CD4-positive, alpha-beta T cell (primary cell): Measurements from ENCODE around the gene ASB5. TPM values are rescaled to one million over a fixed set of nuclear protein-coding genes. Genes with fewer than 3 reads are reported as not detected.

ENCODE experiments used
- ATAC-seq: fragments of 200-7000 bp; cut with Tn5 transposase; one replicate; pipeline ENCODE4 v1.10.0; 2022; ENCODE audit warnings: mild to moderate bottlenecking; ENCODE audit not compliant: poor library complexity
- CTCF ChIA-PET: fragments of 350-600 bp; sonication (Branson Sonifier 250); formaldehyde crosslinking; loops from one replicate; lab custom pipeline; 2021; ENCODE audit warnings: antibody characterized with exemption, inconsistent platforms; lab: Charles Lee
- POLR2A ChIA-PET: fragments of 350-600 bp; sonication (Branson Sonifier 250); formaldehyde crosslinking; loops from one replicate; lab custom pipeline; 2021; ENCODE audit warnings: antibody characterized with exemption, inconsistent platforms; lab: Charles Lee
- DNase-seq, 14 experiments: peaks; one replicate each; pipeline ENCODE4 v3.0.0-alpha.2; 2013 to 2020; ENCODE audit warnings: mixed read lengths in 2 of 14
- H3K27ac ChIP-seq, 2 donors: one replicate each; pipeline versions ENCODE4 v1.5.1 to v1.7.0; 2013; ENCODE audit warnings: low read length in 2 of 2, low read depth in 1 of 2, mild to moderate bottlenecking in 1 of 2
- H3K27me3 ChIP-seq, 2 experiments: 1 replicate in 1 of 2; 2 replicates in 1 of 2; pipeline versions ENCODE4 v1.6.1 to v1.7.0; 2013; ENCODE audit warnings: low read length in 2 of 2, control low read depth in 1 of 2, mild to moderate bottlenecking in 1 of 2, moderate library complexity in 1 of 2; ENCODE audit not compliant: insufficient read depth in 2 of 2, control insufficient read depth in 1 of 2
- H3K36me3 ChIP-seq: one replicate; pipeline ENCODE4 v1.6.1; 2013; ENCODE audit warnings: low read length, control low read depth; ENCODE audit not compliant: insufficient read depth
- H3K4me1 ChIP-seq: one replicate; pipeline ENCODE4 v1.6.1; 2013; ENCODE audit warnings: low read length, control low read depth; ENCODE audit not compliant: insufficient read depth
- H3K4me3 ChIP-seq: one replicate; pipeline ENCODE4 v1.5.1; 2013; ENCODE audit warnings: mild to moderate bottlenecking, low read length, moderate library complexity
- H3K9me3 ChIP-seq, 2 experiments: 1 replicate in 1 of 2; 2 replicates in 1 of 2; pipeline versions ENCODE4 v1.6.1 to v1.7.0; 2013; ENCODE audit warnings: low read length in 2 of 2, mild to moderate bottlenecking in 2 of 2, control low read depth in 1 of 2, moderate library complexity in 1 of 2; ENCODE audit not compliant: control insufficient read depth in 1 of 2, insufficient read depth in 1 of 2
- H3K27ac Mint-ChIP-seq: one replicate; pipeline ENCODE4 v1.8.0; 2020; ENCODE audit warnings: mixed read lengths
- H3K27me3 Mint-ChIP-seq: one replicate; pipeline ENCODE4 v1.8.0; 2021; ENCODE audit warnings: mixed read lengths
- H3K36me3 Mint-ChIP-seq: one replicate; pipeline ENCODE4 v1.8.0; 2021; ENCODE audit warnings: low read depth, mixed read lengths
- H3K4me1 Mint-ChIP-seq: one replicate; pipeline ENCODE4 v1.8.0; 2021; ENCODE audit warnings: low read depth, mixed read lengths
- H3K4me3 Mint-ChIP-seq: one replicate; pipeline ENCODE4 v1.8.0; 2020; ENCODE audit warnings: mild to moderate bottlenecking, mixed read lengths
- H3K9me3 Mint-ChIP-seq: one replicate; pipeline ENCODE4 v1.8.0; 2020; ENCODE audit warnings: mixed read lengths
- intact Hi-C, 2 experiments: fragments of 100-400 bp; cut with DNase I in 1 of 2; cut with micrococcal nuclease in 1 of 2; formaldehyde crosslinking; loops; one replicate each; pipeline versions ENCODE4 v1.15.1 to v1.9.0; 2023 to 2025; cut with DNase I, micrococcal nuclease
- total RNA-seq, 174 experiments: library from RNA in 2 of 174; stranded (reverse) in 2 of 174; gene quantifications; one replicate each; pipeline ENCODE4 v1.2.3 and lab custom pipeline; 2021 to 2026
- TF ChIP-seq, protein P1 (sequence below): fragments of 200-600 bp; IDR thresholded peaks from one replicate; pipeline ENCODE4 v1.8.0; 2022; ENCODE audit warnings: antibody characterized with exemption, mild to moderate bottlenecking

Gene ASB5
- total RNA-seq, 2 experiments from 2014 or later, result not detected

DNA sequence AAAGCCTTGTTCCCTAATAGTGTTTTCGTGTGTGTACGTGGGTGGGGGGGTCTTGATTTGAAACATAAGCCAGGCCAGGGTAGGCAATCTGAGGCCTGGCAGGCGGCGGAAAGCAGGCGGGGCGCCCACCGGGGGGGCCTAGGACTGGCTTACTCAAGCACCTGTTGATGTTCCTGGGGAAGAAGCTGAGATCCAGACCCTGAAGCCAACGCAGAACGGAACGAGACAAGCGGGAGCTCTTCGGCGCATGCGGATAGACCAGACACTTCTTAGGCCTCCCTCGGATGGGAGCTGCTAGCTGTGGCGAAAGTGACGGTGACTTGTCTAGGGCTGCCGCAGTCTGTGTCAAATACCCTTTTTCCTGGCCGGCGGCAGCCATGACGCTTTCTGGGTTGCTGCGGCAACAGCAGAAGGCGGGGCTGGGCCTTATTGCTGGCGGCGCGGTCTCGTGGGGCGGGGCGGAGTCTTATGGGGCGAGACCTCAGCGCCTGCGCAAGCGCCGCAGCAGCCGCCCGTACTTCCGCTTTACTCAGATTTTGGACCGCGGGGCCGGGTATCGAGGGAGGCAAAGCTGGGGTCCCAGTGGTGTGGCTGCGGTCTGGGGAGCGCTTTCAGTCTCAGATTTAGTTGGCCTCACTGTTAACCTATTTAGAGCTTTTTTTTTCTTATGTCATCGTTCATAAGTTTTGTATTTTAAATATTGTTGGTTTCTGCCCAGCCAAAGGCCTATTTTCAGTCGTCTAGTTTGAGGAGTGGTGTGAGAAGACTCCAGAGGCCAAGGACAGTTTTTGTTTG lies 73.6 kb downstream of the ASB5 start, which contains the start of gene SPATA4:
SPATA4 (minus strand) TSS at position 402 of the 795 bp plus-strand sequence; CDS start at position 379, 23 bp downstream.
- peaks cover 44% of the 10 kb centered on the region for H3K27me3 Mint-ChIP-seq
- ChIA-PET POLR2A (interaction anchor here (0.8 to 1.8 kb wide), 5 partner anchors 113 to 1912 kb away, joined by 4 to 5 read pairs (median 4); partner anchors contain the start of genes CEP44 and FBXO8), CTCF (interaction anchor here (0.6 to 1.0 kb wide), 2 partner anchors 68 to 124 kb away, joined by 3 read pairs; partner anchors contain the start of gene SPCS3)
- peak; percentile 99 for ATAC-seq
- Histone ChIP-seq H3K36me3 (no peaks in the 10 kb centered on the region), H3K27ac (no peak within 1 kb of the TSS), H3K4me3 (peak within 1 kb of the TSS; percentile 68), H3K27me3 (peaks cover 8 to 20% of the 10 kb centered on the region in 2 experiments), H3K4me1 (peaks cover 11% of the 10 kb centered on the region), H3K9me3 (no peaks in the 10 kb centered on the region)
- H3K27ac Mint-ChIP-seq, result peak within 1 kb of the TSS; percentile 93
- peaks cover 10% of the 10 kb centered on the region for H3K4me1 Mint-ChIP-seq
- peaks cover 7% of the 10 kb centered on the region for H3K36me3 Mint-ChIP-seq
- intact Hi-C loops, result loop anchor here (1.0 to 10.0 kb wide), 6 partner anchors 124 to 1913 kb away; partner anchors contain the start of genes CEP44 (in 2 of the 2), FBXO8 (in 2 of the 2), AGA (in 1 of the 2) and SPCS3 (in 1 of the 2)
- H3K4me3 Mint-ChIP-seq, result peak within 1 kb of the TSS; percentile 89
- peak; percentile 87 to 97 (median 92) for DNase-seq
- H3K9me3 Mint-ChIP-seq, result no peaks in the 10 kb centered on the region
- TF ChIP-seq, protein P1, sequence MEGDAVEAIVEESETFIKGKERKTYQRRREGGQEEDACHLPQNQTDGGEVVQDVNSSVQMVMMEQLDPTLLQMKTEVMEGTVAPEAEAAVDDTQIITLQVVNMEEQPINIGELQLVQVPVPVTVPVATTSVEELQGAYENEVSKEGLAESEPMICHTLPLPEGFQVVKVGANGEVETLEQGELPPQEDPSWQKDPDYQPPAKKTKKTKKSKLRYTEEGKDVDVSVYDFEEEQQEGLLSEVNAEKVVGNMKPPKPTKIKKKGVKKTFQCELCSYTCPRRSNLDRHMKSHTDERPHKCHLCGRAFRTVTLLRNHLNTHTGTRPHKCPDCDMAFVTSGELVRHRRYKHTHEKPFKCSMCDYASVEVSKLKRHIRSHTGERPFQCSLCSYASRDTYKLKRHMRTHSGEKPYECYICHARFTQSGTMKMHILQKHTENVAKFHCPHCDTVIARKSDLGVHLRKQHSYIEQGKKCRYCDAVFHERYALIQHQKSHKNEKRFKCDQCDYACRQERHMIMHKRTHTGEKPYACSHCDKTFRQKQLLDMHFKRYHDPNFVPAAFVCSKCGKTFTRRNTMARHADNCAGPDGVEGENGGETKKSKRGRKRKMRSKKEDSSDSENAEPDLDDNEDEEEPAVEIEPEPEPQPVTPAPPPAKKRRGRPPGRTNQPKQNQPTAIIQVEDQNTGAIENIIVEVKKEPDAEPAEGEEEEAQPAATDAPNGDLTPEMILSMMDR, result no peak

- DNase-seq (no peak), ATAC-seq (no peak)
- peaks cover 10% of the 10 kb centered on the region for H3K4me1 Mint-ChIP-seq
- Histone ChIP-seq H3K4me3 (no peak overlapping the region), H3K36me3 (no peaks in the 10 kb centered on the region), H3K27ac (no peak overlapping the region), H3K4me1 (peaks cover 11% of the 10 kb centered on the region), H3K27me3 (peaks cover 8 to 20% of the 10 kb centered on the region in 2 experiments), H3K9me3 (no peaks in the 10 kb centered on the region)
- TF ChIP-seq, protein P1, result no peak
- intact Hi-C loops, result loop anchor here (2.0 to 10.0 kb wide), 5 partner anchors 121 to 1909 kb away; partner anchors contain the start of genes AGA (in 1 of the 2), CEP44 (in 1 of the 2), FBXO8 (in 1 of the 2) and WDR17 (in 1 of the 2)
- H3K27ac Mint-ChIP-seq, result no peak overlapping the region
- H3K27me3 Mint-ChIP-seq, result peaks cover 54% of the 10 kb centered on the region
- H3K9me3 Mint-ChIP-seq, result no peaks in the 10 kb centered on the region
- POLR2A ChIA-PET, result no interaction called here
- CTCF ChIA-PET, result no interaction called here
- peak overlapping the region; percentile 44 for H3K4me3 Mint-ChIP-seq
- peaks cover 7% of the 10 kb centered on the region for H3K36me3 Mint-ChIP-seq
Measured at GRCh38 chr4:176193938-176194337, 75.1 kb downstream of the ASB5 start.

- ATAC-seq (no peak), DNase-seq (no peak)
- no peak overlapping the region for H3K4me3 ChIP-seq
- intact Hi-C loops, result loop anchor here (2.0 to 10.0 kb wide), 5 partner anchors 122 to 1908 kb away; partner anchors contain the start of genes AGA (in 1 of the 2), CEP44 (in 1 of the 2), FBXO8 (in 1 of the 2) and WDR17 (in 1 of the 2)
- Mint-ChIP-seq H3K4me1 (peaks cover 10% of the 10 kb centered on the region), H3K27ac (no peak overlapping the region), H3K36me3 (peaks cover 7% of the 10 kb centered on the region), H3K9me3 (no peaks in the 10 kb centered on the region), H3K4me3 (no peak overlapping the region), H3K27me3 (peaks cover 56% of the 10 kb centered on the region)
- TF ChIP-seq, protein P1, result no peak
- POLR2A ChIA-PET, result no interaction called here
- peaks cover 8 to 20% of the 10 kb centered on the region in 2 experiments for H3K27me3 ChIP-seq
- CTCF ChIA-PET, result interaction anchor here (0.6 kb wide), 1 partner anchor 132 kb away, joined by 3 read pairs; no protein-coding TSS in a partner anchor
- peaks cover 11% of the 10 kb centered on the region for H3K4me1 ChIP-seq
- no peak overlapping the region for H3K27ac ChIP-seq
- H3K9me3 ChIP-seq, result no peaks in the 10 kb centered on the region
- H3K36me3 ChIP-seq, result no peaks in the 10 kb centered on the region
Measured at GRCh38 chr4:176193126-176193525, 75.9 kb downstream of the ASB5 start.
